Measurements from ENCODE around the gene SH3BP4. TPM values are rescaled to one million over a fixed set of nuclear protein-coding genes. Genes with fewer than 3 reads are reported as not detected.

SH3BP4 gene
- total RNA-seq (2022; extraction: Qiagen RNA extraction; ENCODE audit: low read depth): 36.5 to 41.0 TPM (median 37.9 TPM) in 5 replicates

DNA sequence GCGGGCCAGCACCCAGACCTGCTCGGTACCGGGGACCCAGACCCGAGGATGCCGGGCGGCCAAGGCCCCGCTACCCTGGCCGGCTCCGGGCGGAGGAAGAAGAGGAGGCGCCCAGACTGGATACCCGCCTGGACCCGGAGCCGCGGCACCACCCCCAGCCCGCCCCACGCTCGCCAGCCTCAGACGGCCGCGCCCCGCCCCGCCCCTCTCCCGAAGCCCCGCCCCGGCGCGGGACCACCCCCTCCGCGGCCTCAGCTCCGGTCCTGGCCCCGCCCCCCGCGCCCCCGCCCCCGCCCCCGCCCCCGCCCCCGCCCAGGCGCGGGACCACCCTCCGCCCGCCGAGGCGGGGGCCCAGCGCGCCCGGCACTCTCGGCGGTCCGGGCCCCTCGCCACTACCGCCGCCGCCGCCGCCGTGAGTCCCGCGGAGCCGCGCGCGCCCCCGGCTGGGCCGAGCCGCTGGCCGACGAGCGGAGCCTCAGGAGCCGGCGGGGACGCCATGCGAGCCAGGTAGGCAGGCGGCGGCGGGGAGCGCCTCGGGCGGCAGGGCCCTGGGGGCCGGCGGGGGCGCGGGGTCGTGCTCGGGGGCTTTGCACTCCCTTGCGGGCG lies at the start of gene SH3BP4:
Gene SH3BP4 (plus strand): TSS at position 354 of the 606 bp plus-strand sequence. CDS start 82,986 bp downstream, outside the sequence.

Measured in A549 treated with GW870086 at 1 μM for 4 hours (cell line).